Fibroblast of lung (primary cell): ENCODE results near the gene EEF1A2.

Source experiments
- CTCF ChIP-seq, 2 donors: IDR thresholded peaks in 1 of 2; conservative IDR thresholded peaks in 1 of 2; 1 replicate in 1 of 2; 2 replicates in 1 of 2; pipeline ENCODE4 v1.5.1; 2011 to 2012; ENCODE audit warnings: low read length in 2 of 2, control low read depth in 1 of 2, inconsistent platforms in 1 of 2, low read depth in 1 of 2, mild to moderate bottlenecking in 1 of 2
- EZH2 ChIP-seq: IDR thresholded peaks from 2 replicates; pipeline ENCODE4 v1.5.1; 2012; ENCODE audit warnings: low read length, control low read depth, mild to moderate bottlenecking; ENCODE audit errors: missing control alignments

DNA sequence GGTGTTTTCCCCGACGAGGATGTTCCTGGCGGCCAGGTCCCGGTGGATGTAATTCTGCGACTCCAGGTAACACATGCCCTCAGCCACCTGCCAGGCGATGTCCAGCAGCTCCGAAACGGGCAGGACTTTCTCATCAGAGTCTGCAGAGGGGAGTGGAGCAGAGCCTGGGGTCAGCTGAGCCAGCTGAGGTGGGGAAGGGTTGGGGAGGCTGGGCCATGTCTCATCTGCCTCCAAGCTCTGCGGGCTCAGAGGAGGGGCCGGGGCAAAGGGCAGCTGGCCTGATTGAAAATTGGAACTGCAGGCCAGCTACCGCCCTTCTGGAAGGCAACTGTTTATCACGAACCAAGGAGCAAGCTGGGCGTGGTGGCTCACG is 31.9 kb upstream of the EEF1A2 start:
- no peak for TF ChIP-seq CTCF (conservative IDR thresholded peaks at IDR 0.05 in 1 of 2, IDR thresholded peaks at IDR 0.05 in 1 of 2; ENCODE audit: low read depth in 1 of 2, low read length in 2 of 2)
- TF ChIP-seq EZH2: no peak
